H1 (cell line): ENCODE data around the gene PATJ. TPM values are rescaled to one million over a fixed set of nuclear protein-coding genes. Genes with fewer than 3 reads are reported as not detected.
A peak's percentile ranks its signal among the peaks of the same experiment; 100 is the strongest.

ENCODE experiments used
- CTCF ChIA-PET: fragments of 300-600 bp; sonication (Branson Sonifier 250); formaldehyde crosslinking; loops from one replicate; lab custom pipeline; 2021; ENCODE audit not compliant: partially characterized antibody; lab: Charles Lee
- POLR2A ChIA-PET: fragments of 300-600 bp; sonication (Branson Sonifier 250); formaldehyde crosslinking; loops from one replicate; lab custom pipeline; 2021; ENCODE audit warnings: inconsistent platforms; ENCODE audit not compliant: partially characterized antibody; lab: Charles Lee
- DNase-seq, 2 experiments: peaks; one replicate each; pipeline versions ENCODE4 v3.0.0 to v3.0.0-alpha.2; 2010 to 2022; ENCODE audit warnings: low spot score in 2 of 2, low read depth in 1 of 2, mixed read lengths in 1 of 2
- FAIRE-seq: peaks from 2 replicates; lab custom pipeline; 2011; peaks lifted over from hg19 to GRCh38; lab: Jason Lieb, UNC
- H2AFZ ChIP-seq: 2 replicates; pipeline ENCODE4 v1.8.1; 2012; ENCODE audit warnings: low read length, inconsistent platforms
- H2AK5ac ChIP-seq: 2 replicates; pipeline ENCODE4 v1.6.1; 2013; ENCODE audit warnings: low read depth, low read length
- H2BK120ac ChIP-seq: replicated peaks from 2 replicates; pipeline ENCODE3; 2013; ENCODE audit warnings: low read depth, low read length, inconsistent platforms
- H2BK12ac ChIP-seq: 2 replicates; pipeline ENCODE4 v1.6.1; 2013; ENCODE audit warnings: low read depth, low read length
- H2BK15ac ChIP-seq: 2 replicates; pipeline ENCODE4 v1.6.1; 2013; ENCODE audit warnings: low read length
- H2BK20ac ChIP-seq: 2 replicates; pipeline ENCODE4 v1.6.1; 2013; ENCODE audit warnings: low read length
- H2BK5ac ChIP-seq: 2 replicates; pipeline ENCODE4 v1.6.1; 2013; ENCODE audit warnings: low read depth, low read length
- H3K14ac ChIP-seq: 2 replicates; pipeline ENCODE4 v1.6.1; 2013; ENCODE audit warnings: inconsistent platforms; ENCODE audit not compliant: insufficient read length
- H3K18ac ChIP-seq: 2 replicates; pipeline ENCODE4 v1.6.1; 2013; ENCODE audit warnings: low read length; ENCODE audit errors: extremely low read depth
- H3K23ac ChIP-seq: 2 replicates; pipeline ENCODE4 v1.6.1; 2013; ENCODE audit warnings: inconsistent platforms; ENCODE audit not compliant: insufficient read length
- H3K23me2 ChIP-seq: 2 replicates; pipeline ENCODE4 v1.6.1; 2013; ENCODE audit warnings: low read depth, low read length
- H3K27ac ChIP-seq: 2 replicates; pipeline ENCODE4 v1.6.1; 2011; ENCODE audit warnings: low read depth, low read length, inconsistent platforms
- H3K27me3 ChIP-seq, 4 experiments: replicated peaks in 1 of 4; 1 replicate in 1 of 4; 2 replicates in 3 of 4; pipeline versions ENCODE4 v1.6.1 to v1.8.1; 2011 to 2013; ENCODE audit warnings: low read length in 3 of 4, mild to moderate bottlenecking in 3 of 4, inconsistent platforms in 2 of 4, mixed read lengths in 2 of 4, moderate library complexity in 1 of 4; ENCODE audit not compliant: control insufficient read depth in 3 of 4, insufficient read depth in 3 of 4; ENCODE audit errors: extremely low read depth in 1 of 4
- H3K36me3 ChIP-seq, 4 experiments: 2 replicates each; pipeline versions ENCODE4 v1.6.1 to v1.8.1; 2011 to 2013; ENCODE audit warnings: mild to moderate bottlenecking in 4 of 4, low read length in 3 of 4, moderate library complexity in 2 of 4, control low read depth in 1 of 4, inconsistent platforms in 1 of 4; ENCODE audit not compliant: insufficient read depth in 4 of 4, control insufficient read depth in 2 of 4
- H3K4ac ChIP-seq: replicated peaks from 2 replicates; pipeline ENCODE3; 2013; ENCODE audit warnings: low read length, low read depth, mixed read lengths, inconsistent platforms; ENCODE audit not compliant: insufficient read length
- H3K4me1 ChIP-seq, 4 experiments: replicated peaks in 1 of 4; 1 replicate in 1 of 4; 2 replicates in 3 of 4; pipeline versions ENCODE4 v1.6.1 to v1.8.1; 2011 to 2013; ENCODE audit warnings: low read length in 3 of 4, inconsistent platforms in 2 of 4, mixed read lengths in 1 of 4; ENCODE audit not compliant: insufficient read depth in 4 of 4, control insufficient read depth in 3 of 4
- H3K4me2 ChIP-seq, 2 experiments: 2 replicates each; pipeline versions ENCODE4 v1.6.1 to v1.8.1; 2011 to 2013; ENCODE audit warnings: low read depth in 2 of 2, low read length in 2 of 2, control low read depth in 1 of 2, inconsistent platforms in 1 of 2, mild to moderate bottlenecking in 1 of 2; ENCODE audit not compliant: insufficient read depth in 1 of 2
- H3K4me3 ChIP-seq, 4 experiments: fragments of 200-600, 300-600 bp in 1 of 4; sonication (generic), shearing (Covaris generic), sonication (Bioruptor Twin) in 1 of 4; 2 replicates each; pipeline versions ENCODE4 v1.5.1 to v1.8.1; 2011 to 2016; ENCODE audit warnings: low read length in 4 of 4, low read depth in 3 of 4, control low read depth in 2 of 4, inconsistent platforms in 2 of 4, mild to moderate bottlenecking in 2 of 4, mixed read lengths in 1 of 4, moderate library complexity in 1 of 4; ENCODE audit not compliant: insufficient read depth in 2 of 4; ENCODE audit errors: extremely low read depth in 1 of 4
- H3K56ac ChIP-seq: replicated peaks from 2 replicates; pipeline ENCODE3; 2013; ENCODE audit warnings: low read depth, mild to moderate bottlenecking, mixed read lengths, low read length, inconsistent platforms; ENCODE audit not compliant: insufficient read length
- H3K79me1 ChIP-seq: 2 replicates; pipeline ENCODE4 v1.6.1; 2013; ENCODE audit warnings: low read depth, low read length, control low read depth
- H3K79me2 ChIP-seq, 2 experiments: 2 replicates each; pipeline versions ENCODE4 v1.6.1 to v1.8.1; 2012 to 2013; ENCODE audit warnings: low read length in 2 of 2, mild to moderate bottlenecking in 2 of 2, inconsistent platforms in 1 of 2; ENCODE audit not compliant: insufficient read depth in 2 of 2, control insufficient read depth in 1 of 2
- H3K9ac ChIP-seq, 4 experiments: replicated peaks in 1 of 4; 1 replicate in 1 of 4; 2 replicates in 3 of 4; pipeline versions ENCODE4 v1.6.1 to v1.8.1; 2011 to 2013; ENCODE audit warnings: low read depth in 3 of 4, low read length in 3 of 4, control low read depth in 2 of 4, mild to moderate bottlenecking in 2 of 4, moderate library complexity in 2 of 4, inconsistent platforms in 1 of 4; ENCODE audit errors: extremely low read depth in 1 of 4
- H3K9me3 ChIP-seq, 2 experiments: 2 replicates each; pipeline versions ENCODE4 v1.6.1 to v1.8.1; 2012 to 2013; ENCODE audit warnings: mild to moderate bottlenecking in 2 of 2, moderate library complexity in 2 of 2, control low read depth in 1 of 2, inconsistent platforms in 1 of 2, low read depth in 1 of 2, low read length in 1 of 2, mixed read lengths in 1 of 2; ENCODE audit not compliant: insufficient read depth in 2 of 2
- H4K20me1 ChIP-seq, 2 experiments: replicated peaks in 1 of 2; 2 replicates each; pipeline versions ENCODE3 to v1.8.1; 2011 to 2013; ENCODE audit warnings: inconsistent platforms in 2 of 2, low read length in 2 of 2, mild to moderate bottlenecking in 1 of 2; ENCODE audit not compliant: insufficient read depth in 2 of 2, control insufficient read depth in 1 of 2
- H4K5ac ChIP-seq: 2 replicates; pipeline ENCODE4 v1.6.1; 2013; ENCODE audit warnings: low read length, low read depth, mixed read lengths, inconsistent platforms; ENCODE audit not compliant: insufficient read length
- H4K8ac ChIP-seq: 2 replicates; pipeline ENCODE4 v1.8.0; 2013; ENCODE audit warnings: mild to moderate bottlenecking, moderate library complexity, low read length, inconsistent platforms; ENCODE audit not compliant: insufficient read depth; ENCODE audit errors: extremely low read depth
- H4K91ac ChIP-seq: replicated peaks from 2 replicates; pipeline ENCODE3; 2013; ENCODE audit warnings: low read length, mixed read lengths, inconsistent platforms; ENCODE audit not compliant: insufficient read length
- CBX8 ChIP-seq: fragments of 300-800, 300-1000 bp; sonication (generic); IDR thresholded peaks from 2 replicates; pipeline ENCODE4 v1.7.1; 2016; ENCODE audit warnings: low read depth, low read length, borderline replicate concordance
- KDM5A ChIP-seq: fragments of 200-600 bp; IDR thresholded peaks from 2 replicates; pipeline ENCODE4 v1.7.1; 2012; ENCODE audit warnings: mild to moderate bottlenecking, low read length, inconsistent platforms, mixed read lengths
- RAD21 ChIP-seq, 2 experiments: IDR thresholded peaks in 1 of 2; conservative IDR thresholded peaks in 1 of 2; 2 replicates each; pipeline ENCODE4 v1.6.1; 2011; ENCODE audit warnings: low read depth in 2 of 2, low read length in 2 of 2, improper control_type of control experiment in 1 of 2, inconsistent platforms in 1 of 2, mild to moderate bottlenecking in 1 of 2, moderate library complexity in 1 of 2
- WGBS, 2 experiments: shearing (Covaris generic) in 1 of 2; methylation state at CpG; one replicate each; pipeline versions ENCODE4 v1.1.6 to v1.1.7; 2013 to 2015; ENCODE audit warnings: low lambda C conversion rate in 2 of 2, mixed read lengths in 2 of 2, inconsistent platforms in 1 of 2, low coverage in 1 of 2, missing lambda C conversion rate in 1 of 2; ENCODE audit not compliant: insufficient replicate concordance in 2 of 2, insufficient coverage in 1 of 2, insufficient read length in 1 of 2; ENCODE audit errors: extremely low coverage in 1 of 2, missing lambda C conversion rate in 1 of 2; 5-methylcytosine and 5-hydroxymethylcytosine counted together
- polyA plus RNA-seq, 7 experiments: library from polyadenylated mRNA; depleted of rRNA in 3 of 7; stranded (reverse) in 5 of 7; unstranded in 2 of 7; fragments of >200 nt in 5 of 7; fragments of 200-250 nt in 2 of 7; gene quantifications; 1 replicate in 5 of 7; 2 replicates in 1 of 7; 4 replicates in 1 of 7; pipeline versions ENCODE4 v1.2.1 to v1.2.3, GENCODE V29; 2011 to 2013; ENCODE audit warnings: missing spikeins in 2 of 7, mixed read lengths in 2 of 7
- total RNA-seq: library from RNA; stranded (reverse); fragmentation: NEBNext Ultra II Directional; extraction: Animal tissue kit (Norgen Biotek cat#: 25700); gene quantifications from 2 replicates; pipeline ENCODE4 v1.2.1, GENCODE V29; 2021
- TF ChIP-seq, protein P1 (sequence below), 3 experiments: IDR thresholded peaks; 1 replicate in 2 of 3; 2 replicates in 1 of 3; pipeline versions ENCODE4 v1.5.1 to v1.6.1; 2011; ENCODE audit warnings: low read length in 3 of 3, mild to moderate bottlenecking in 3 of 3, inconsistent platforms in 2 of 3, low read depth in 1 of 3, moderate library complexity in 1 of 3; ENCODE audit not compliant: insufficient read depth in 1 of 3; ENCODE audit errors: control extremely low read depth in 1 of 3

The PATJ gene
- total and polyA plus RNA-seq, 2 of the 8 experiments (the other 6 are each of a cell fraction or from before 2014, with no cell fraction given), result 8.2 to 55.6 TPM

DNA sequence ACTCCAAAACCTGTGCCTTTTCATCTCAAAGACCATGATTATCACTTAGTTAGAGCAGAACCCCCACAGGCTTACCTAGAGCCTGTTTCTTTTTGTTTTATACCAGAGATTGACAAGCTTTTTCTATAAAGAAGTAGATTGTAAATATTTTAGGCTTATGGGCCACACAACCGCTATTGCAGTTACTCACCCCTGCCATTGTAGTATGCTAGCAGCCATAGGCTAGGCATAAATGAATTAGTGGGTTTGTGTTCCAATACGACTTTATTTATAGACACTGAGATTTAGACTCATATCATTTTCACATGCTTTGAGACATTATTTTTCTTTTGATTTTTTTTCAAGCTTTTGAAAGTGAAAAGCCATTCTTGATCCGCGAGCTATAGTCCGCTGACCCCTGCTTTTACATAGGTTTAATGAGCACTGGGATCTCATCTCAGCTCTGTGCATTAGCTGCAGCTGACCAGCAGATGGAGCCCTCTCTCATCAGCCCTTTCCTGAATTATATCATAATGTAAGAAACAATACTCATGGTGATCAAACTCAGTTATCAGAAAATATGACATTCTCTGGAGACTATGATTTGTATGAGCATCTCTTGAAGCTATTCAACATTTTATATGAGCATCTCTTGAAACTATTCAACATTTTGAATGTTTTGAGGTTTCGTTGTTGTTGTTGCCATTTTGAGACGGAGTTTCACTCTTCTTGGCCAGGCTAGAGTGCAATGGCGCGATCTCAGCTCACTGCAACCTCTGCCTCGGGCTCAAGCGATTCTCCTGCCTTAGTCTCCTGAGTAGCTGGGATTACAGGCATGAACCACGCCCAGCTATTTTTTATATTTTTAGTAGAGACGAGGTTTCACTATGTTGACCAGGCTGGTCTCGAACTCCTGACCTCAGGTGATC is 340.4 kb downstream of the PATJ start:
- DNase-seq (no peak), FAIRE-seq (peak; percentile 95)
- POLR2A ChIA-PET, result interaction anchor here (1.0 to 1.1 kb wide), 2 partner anchors 11 to 355 kb away, joined by 3 read pairs; no protein-coding TSS in a partner anchor

More for the DNA sequence above, 340.4 kb downstream of the PATJ start:
- H2BK12ac ChIP-seq, result no peak overlapping the region
- no peak overlapping the region for H3K27ac ChIP-seq
- no peaks in the 10 kb centered on the region for H3K9me3 ChIP-seq
- H3K4ac ChIP-seq, result no peak overlapping the region
- H3K18ac ChIP-seq, result no peak overlapping the region
- no peak overlapping the region for H3K4me2 ChIP-seq
- no peak overlapping the region for H3K9ac ChIP-seq
- H3K14ac ChIP-seq, result no peak overlapping the region
- H4K91ac ChIP-seq, result no peak overlapping the region
- TF ChIP-seq, protein P1, sequence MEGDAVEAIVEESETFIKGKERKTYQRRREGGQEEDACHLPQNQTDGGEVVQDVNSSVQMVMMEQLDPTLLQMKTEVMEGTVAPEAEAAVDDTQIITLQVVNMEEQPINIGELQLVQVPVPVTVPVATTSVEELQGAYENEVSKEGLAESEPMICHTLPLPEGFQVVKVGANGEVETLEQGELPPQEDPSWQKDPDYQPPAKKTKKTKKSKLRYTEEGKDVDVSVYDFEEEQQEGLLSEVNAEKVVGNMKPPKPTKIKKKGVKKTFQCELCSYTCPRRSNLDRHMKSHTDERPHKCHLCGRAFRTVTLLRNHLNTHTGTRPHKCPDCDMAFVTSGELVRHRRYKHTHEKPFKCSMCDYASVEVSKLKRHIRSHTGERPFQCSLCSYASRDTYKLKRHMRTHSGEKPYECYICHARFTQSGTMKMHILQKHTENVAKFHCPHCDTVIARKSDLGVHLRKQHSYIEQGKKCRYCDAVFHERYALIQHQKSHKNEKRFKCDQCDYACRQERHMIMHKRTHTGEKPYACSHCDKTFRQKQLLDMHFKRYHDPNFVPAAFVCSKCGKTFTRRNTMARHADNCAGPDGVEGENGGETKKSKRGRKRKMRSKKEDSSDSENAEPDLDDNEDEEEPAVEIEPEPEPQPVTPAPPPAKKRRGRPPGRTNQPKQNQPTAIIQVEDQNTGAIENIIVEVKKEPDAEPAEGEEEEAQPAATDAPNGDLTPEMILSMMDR (IDR thresholded peaks at IDR 0.05; ENCODE audit: control extremely low read depth in 1 of 3, insufficient read depth in 1 of 3, low read depth in 1 of 3, low read length in 3 of 3), result peak; percentile 61 to 93 (median 79)
- TF ChIP-seq RAD21 (IDR thresholded peaks at IDR 0.05 in 1 of 2, conservative IDR thresholded peaks at IDR 0.05 in 1 of 2; ENCODE audit: low read depth in 2 of 2, low read length in 2 of 2) (peak; percentile 61 to 67), KDM5A (no peak), CBX8 (no peak)
- TF ChIP-seq, all 59 proteins: peak for 2
- no peaks in the 10 kb centered on the region for H3K79me2 ChIP-seq
- no peaks in the 10 kb centered on the region for H4K20me1 ChIP-seq
- H3K4me1 ChIP-seq, result no peaks in the 10 kb centered on the region
- no peak overlapping the region for H2BK15ac ChIP-seq
- no peaks in the 10 kb centered on the region for H3K27me3 ChIP-seq
- H3K23me2 ChIP-seq, result no peaks in the 10 kb centered on the region
- 87% methylated on average over 14 of the region's 14 CpGs; no CpG with 5 or more reads in 1 of the 2 experiments for WGBS, 2 experiments
- CTCF ChIA-PET, result interaction anchor here (0.7 to 4.3 kb wide), 55 partner anchors 8 to 325 kb away, joined by 3 to 77 read pairs (median 4); no protein-coding TSS in a partner anchor
- H2BK120ac ChIP-seq, result no peak overlapping the region
- no peaks in the 10 kb centered on the region for H3K79me1 ChIP-seq
- H4K8ac ChIP-seq, result no peak overlapping the region
- no peak overlapping the region for H3K23ac ChIP-seq
- no peak overlapping the region for H3K4me3 ChIP-seq
- no peak overlapping the region for H2BK20ac ChIP-seq
- H4K5ac ChIP-seq, result no peak overlapping the region
- H2BK5ac ChIP-seq, result no peak overlapping the region
- no peak overlapping the region for H2AFZ ChIP-seq
- peaks cover 0 to 10% (median 3%) of the 10 kb centered on the region in 4 experiments; a peak in 3 of 8 replicates for H3K36me3 ChIP-seq
- no peak overlapping the region for H3K56ac ChIP-seq
- H2AK5ac ChIP-seq, result no peak overlapping the region
